H9 (cell line): ENCODE data around the gene SLC2A8. TPM values are rescaled to one million over a fixed set of nuclear protein-coding genes. Genes with fewer than 3 reads are reported as not detected.

Experiments used
- DNase-seq: peaks from one replicate; pipeline ENCODE4 v3.0.0-alpha.2; 2017
- H2AFZ ChIP-seq: one replicate; pipeline ENCODE4 v1.6.1; 2013; ENCODE audit warnings: mild to moderate bottlenecking, low read length, control low read depth, moderate library complexity
- H2AK5ac ChIP-seq: 2 replicates; pipeline ENCODE4 v1.6.1; 2013; ENCODE audit warnings: low read length, control low read depth, mixed read lengths; ENCODE audit not compliant: insufficient read length
- H2BK120ac ChIP-seq: one replicate; pipeline ENCODE4 v1.6.1; 2013; ENCODE audit warnings: low read depth, mild to moderate bottlenecking, low read length, control low read depth, inconsistent platforms; ENCODE audit not compliant: poor library complexity, severe bottlenecking
- H2BK12ac ChIP-seq: 2 replicates; pipeline ENCODE4 v1.6.1; 2013; ENCODE audit warnings: low read length, control low read depth, mixed read lengths, low read depth; ENCODE audit not compliant: insufficient read length
- H2BK15ac ChIP-seq: 2 replicates; pipeline ENCODE4 v1.6.1; 2013; ENCODE audit warnings: low read depth, low read length, control low read depth
- H2BK20ac ChIP-seq: one replicate; pipeline ENCODE4 v1.6.1; 2013; ENCODE audit warnings: low read depth, mild to moderate bottlenecking, low read length, control low read depth, inconsistent platforms; ENCODE audit not compliant: poor library complexity, severe bottlenecking
- H2BK5ac ChIP-seq: 2 replicates; pipeline ENCODE4 v1.6.1; 2013; ENCODE audit warnings: low read length, control low read depth, mixed read lengths; ENCODE audit not compliant: insufficient read length
- H3K14ac ChIP-seq: 2 replicates; pipeline ENCODE4 v1.6.1; 2013; ENCODE audit warnings: low read length, control low read depth; ENCODE audit not compliant: insufficient read depth
- H3K18ac ChIP-seq: 2 replicates; pipeline ENCODE4 v1.6.1; 2013; ENCODE audit warnings: low read depth, mild to moderate bottlenecking, mixed read lengths, low read length, control low read depth; ENCODE audit not compliant: insufficient read length
- H3K23ac ChIP-seq: 2 replicates; pipeline ENCODE4 v1.6.1; 2013; ENCODE audit warnings: low read length, control low read depth, mixed read lengths, low read depth; ENCODE audit not compliant: insufficient read length
- H3K23me2 ChIP-seq: 2 replicates; pipeline ENCODE4 v1.6.1; 2013; ENCODE audit warnings: low read depth, mild to moderate bottlenecking, mixed read lengths, low read length, control low read depth; ENCODE audit not compliant: insufficient read length, poor library complexity, severe bottlenecking
- H3K27ac ChIP-seq: 2 replicates; pipeline ENCODE4 v1.5.1; 2013; ENCODE audit warnings: low read length, control low read depth, mixed read lengths, low read depth; ENCODE audit not compliant: insufficient read length
- H3K27me3 ChIP-seq: 2 replicates; pipeline ENCODE4 v1.6.1; 2013; ENCODE audit warnings: low read length, control low read depth, inconsistent platforms; ENCODE audit not compliant: insufficient read depth
- H3K4ac ChIP-seq: 2 replicates; pipeline ENCODE4 v1.6.1; 2013; ENCODE audit warnings: low read depth, mild to moderate bottlenecking, control low read depth, inconsistent platforms, low read length, moderate library complexity
- H3K4me1 ChIP-seq: 2 replicates; pipeline ENCODE4 v1.6.1; 2013; ENCODE audit warnings: low read length, control low read depth, inconsistent platforms; ENCODE audit not compliant: insufficient read depth
- H3K4me2 ChIP-seq: 2 replicates; pipeline ENCODE4 v1.6.1; 2013; ENCODE audit warnings: low read length, control low read depth, mixed read lengths; ENCODE audit not compliant: insufficient read length, insufficient read depth
- H3K56ac ChIP-seq: 2 replicates; pipeline ENCODE4 v1.6.1; 2013; ENCODE audit warnings: low read depth, mild to moderate bottlenecking, mixed read lengths, low read length, control low read depth; ENCODE audit not compliant: insufficient read length
- H3K79me1 ChIP-seq: 2 replicates; pipeline ENCODE4 v1.6.1; 2013; ENCODE audit warnings: low read depth, mild to moderate bottlenecking, moderate library complexity, low read length, control low read depth, inconsistent platforms; ENCODE audit not compliant: insufficient read depth, poor library complexity, severe bottlenecking
- H3K79me2 ChIP-seq: 2 replicates; pipeline ENCODE4 v1.6.1; 2013; ENCODE audit warnings: low read length, control low read depth, inconsistent platforms; ENCODE audit not compliant: insufficient read depth
- H3K9ac ChIP-seq: 2 replicates; pipeline ENCODE4 v1.6.1; 2013; ENCODE audit warnings: low read length, control low read depth, mixed read lengths; ENCODE audit not compliant: insufficient read length; ENCODE audit errors: extremely low read depth
- H3K9me3 ChIP-seq: one replicate; pipeline ENCODE4 v1.6.1; 2013; ENCODE audit warnings: low read depth, low read length, inconsistent platforms; ENCODE audit not compliant: control insufficient read depth
- H3T11ph ChIP-seq: one replicate; pipeline ENCODE4 v1.6.1; 2013; ENCODE audit warnings: mild to moderate bottlenecking, low read length, control low read depth, inconsistent platforms
- H4K20me1 ChIP-seq: one replicate; pipeline ENCODE4 v1.6.1; 2013; ENCODE audit not compliant: control insufficient read depth, insufficient read length, insufficient read depth
- H4K5ac ChIP-seq: 2 replicates; pipeline ENCODE4 v1.6.1; 2013; ENCODE audit warnings: low read depth, mild to moderate bottlenecking, mixed read lengths, low read length, control low read depth; ENCODE audit not compliant: insufficient read length
- H4K8ac ChIP-seq: replicated peaks from 2 replicates; pipeline ENCODE4 v1.6.1; 2013; ENCODE audit warnings: low read length, control low read depth, mixed read lengths, low read depth; ENCODE audit not compliant: insufficient read length
- H4K91ac ChIP-seq: 2 replicates; pipeline ENCODE4 v1.6.1; 2013; ENCODE audit warnings: low read depth, mild to moderate bottlenecking, moderate library complexity, mixed read lengths, low read length, control low read depth; ENCODE audit not compliant: insufficient read length
- H3K27ac Mint-ChIP-seq, 3 experiments: 2 replicates in 2 of 3; 3 replicates in 1 of 3; pipeline ENCODE4 v1.8.0; 2020 to 2021; ENCODE audit warnings: mixed read lengths in 3 of 3, mild to moderate bottlenecking in 1 of 3, moderate library complexity in 1 of 3
- H3K27me3 Mint-ChIP-seq: 2 replicates; pipeline ENCODE4 v1.8.0; 2021; ENCODE audit warnings: low read depth, mild to moderate bottlenecking, moderate library complexity, mixed read lengths
- H3K36me3 Mint-ChIP-seq, 3 experiments: 2 replicates in 2 of 3; 3 replicates in 1 of 3; pipeline ENCODE4 v1.8.0; 2020 to 2021; ENCODE audit warnings: low read depth in 3 of 3, mixed read lengths in 3 of 3; ENCODE audit not compliant: insufficient read depth in 1 of 3
- H3K4me1 Mint-ChIP-seq, 2 experiments: 2 replicates each; pipeline ENCODE4 v1.8.0; 2020; ENCODE audit warnings: mixed read lengths in 2 of 2
- H3K4me3 Mint-ChIP-seq, 2 experiments: 2 replicates in 1 of 2; 3 replicates in 1 of 2; pipeline ENCODE4 v1.8.0; 2020 to 2021; ENCODE audit warnings: mild to moderate bottlenecking in 2 of 2, mixed read lengths in 2 of 2, moderate library complexity in 1 of 2
- H3K9me3 Mint-ChIP-seq, 2 experiments: 2 replicates in 1 of 2; 3 replicates in 1 of 2; pipeline ENCODE4 v1.8.0; 2020; ENCODE audit warnings: mild to moderate bottlenecking in 2 of 2, mixed read lengths in 2 of 2, moderate library complexity in 1 of 2
- WGBS: extraction: QIAGEN DNeasy Blood & Tissue Kit; methylation state at CpG from one replicate; pipeline ENCODE4 v1.1.7; 2013; ENCODE audit warnings: missing lambda C conversion rate, low lambda C conversion rate, mixed read lengths; ENCODE audit not compliant: insufficient read length; ENCODE audit errors: extremely low coverage; 5-methylcytosine and 5-hydroxymethylcytosine counted together
- total RNA-seq: library from RNA; stranded (reverse); gene quantifications from 2 replicates; pipeline ENCODE4 v1.2.1, GENCODE V29; 2021
- TF ChIP-seq, protein P1 (sequence below): fragments of 200-600 bp; sonication (generic); conservative IDR thresholded peaks from 3 replicates; pipeline ENCODE4 v1.8.0; 2021; ENCODE audit warnings: antibody characterized with exemption, mild to moderate bottlenecking

The SLC2A8 gene
- total RNA-seq, 1 experiment from 2014 or later = 38.3 TPM

DNA sequence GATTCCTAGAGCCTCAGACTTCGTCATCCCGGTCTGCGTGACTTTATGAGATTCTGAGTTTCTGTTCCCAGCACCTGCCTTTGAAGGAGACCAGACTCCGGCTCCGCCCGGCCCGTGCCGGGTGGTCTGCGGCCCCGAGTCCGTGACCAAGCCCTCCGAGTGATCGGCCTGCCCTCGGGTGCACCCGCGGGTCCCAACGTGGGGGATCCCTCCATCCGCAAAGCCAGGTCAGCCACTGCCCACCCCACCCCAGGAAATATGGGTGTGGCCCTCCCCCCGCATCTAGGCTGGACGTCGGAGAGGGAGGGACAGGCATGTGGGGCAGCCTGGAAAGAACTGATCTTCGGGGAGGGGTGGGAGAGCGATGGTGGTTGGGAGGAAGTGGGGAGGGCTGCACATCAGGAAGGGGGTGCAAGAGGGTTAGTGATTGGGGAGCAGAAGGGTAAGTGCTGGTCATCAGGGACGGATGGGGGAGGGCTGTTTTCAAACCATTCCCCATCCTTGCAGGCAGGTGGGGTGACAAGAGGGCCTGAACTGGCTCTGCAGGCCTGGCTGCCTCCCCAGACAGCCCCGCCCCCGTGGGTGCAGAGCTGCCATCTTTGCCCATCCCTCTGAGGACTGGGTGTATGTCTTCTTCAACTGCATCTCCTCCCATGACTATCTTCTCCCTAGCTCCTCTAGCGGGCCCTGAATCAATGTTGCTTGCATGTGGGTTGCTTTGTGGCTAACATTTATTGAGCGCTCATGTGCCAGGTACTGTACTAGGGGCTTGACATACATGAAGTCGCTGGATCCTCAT, 55.1 kb downstream of the SLC2A8 start:
- peaks cover 24 to 28% of the 10 kb centered on the region in 2 experiments for H3K4me1 Mint-ChIP-seq
- peak overlapping the region; percentile 96 to 99 for H3K4me3 Mint-ChIP-seq
- no CpG with 5 or more reads among the region's 29 CpGs for WGBS
- Histone ChIP-seq H2BK20ac (no peak overlapping the region), H3K23me2 (peaks cover 18% of the 10 kb centered on the region), H4K91ac (no peak overlapping the region), H4K8ac (no peak overlapping the region), H2BK5ac (no peak overlapping the region), H3K27ac (no peak overlapping the region), H4K20me1 (no peaks in the 10 kb centered on the region), H3K18ac (no peak overlapping the region), H2AFZ (no peak overlapping the region), H2BK120ac (no peak overlapping the region), H3K23ac (no peak overlapping the region), H3K14ac (no peak overlapping the region), H3K9me3 (no peaks in the 10 kb centered on the region), H3K4ac (no peak overlapping the region), H3K27me3 (no peaks in the 10 kb centered on the region), H4K5ac (no peak overlapping the region), H2BK15ac (no peak overlapping the region), H3K79me2 (peaks cover 20% of the 10 kb centered on the region; the same call in 1 of the 2 replicates), H3K56ac (no peak overlapping the region), H2AK5ac (no peak overlapping the region), H3K9ac (peak overlapping the region; percentile 52), H3K4me2 (peak overlapping the region; percentile 93), H3K79me1 (peaks cover 2% of the 10 kb centered on the region), H3T11ph (no peak overlapping the region), H3K4me1 (peaks cover 4% of the 10 kb centered on the region), H2BK12ac (no peak overlapping the region)
- H3K27ac Mint-ChIP-seq = peak overlapping the region; percentile 90 to 99 (median 96); a peak in 5 of 7 replicates
- peaks cover 50 to 58% (median 52%) of the 10 kb centered on the region in 3 experiments for H3K36me3 Mint-ChIP-seq
- peaks cover 2% of the 10 kb centered on the region for H3K27me3 Mint-ChIP-seq
- TF ChIP-seq, protein P1, sequence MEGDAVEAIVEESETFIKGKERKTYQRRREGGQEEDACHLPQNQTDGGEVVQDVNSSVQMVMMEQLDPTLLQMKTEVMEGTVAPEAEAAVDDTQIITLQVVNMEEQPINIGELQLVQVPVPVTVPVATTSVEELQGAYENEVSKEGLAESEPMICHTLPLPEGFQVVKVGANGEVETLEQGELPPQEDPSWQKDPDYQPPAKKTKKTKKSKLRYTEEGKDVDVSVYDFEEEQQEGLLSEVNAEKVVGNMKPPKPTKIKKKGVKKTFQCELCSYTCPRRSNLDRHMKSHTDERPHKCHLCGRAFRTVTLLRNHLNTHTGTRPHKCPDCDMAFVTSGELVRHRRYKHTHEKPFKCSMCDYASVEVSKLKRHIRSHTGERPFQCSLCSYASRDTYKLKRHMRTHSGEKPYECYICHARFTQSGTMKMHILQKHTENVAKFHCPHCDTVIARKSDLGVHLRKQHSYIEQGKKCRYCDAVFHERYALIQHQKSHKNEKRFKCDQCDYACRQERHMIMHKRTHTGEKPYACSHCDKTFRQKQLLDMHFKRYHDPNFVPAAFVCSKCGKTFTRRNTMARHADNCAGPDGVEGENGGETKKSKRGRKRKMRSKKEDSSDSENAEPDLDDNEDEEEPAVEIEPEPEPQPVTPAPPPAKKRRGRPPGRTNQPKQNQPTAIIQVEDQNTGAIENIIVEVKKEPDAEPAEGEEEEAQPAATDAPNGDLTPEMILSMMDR = no peak
- peaks cover 0 to 4% of the 10 kb centered on the region in 2 experiments; a peak in 4 of 5 replicates for H3K9me3 Mint-ChIP-seq
- peak; percentile 68 for DNase-seq
